HG03342 (cell line): ENCODE data around the gene WDTC1.

ENCODE experiments used
- ATAC-seq: cut with Tn5 transposase; IDR thresholded peaks from one replicate; pipeline ENCODE4 v1.9.1; 2021; ENCODE audit warnings: mild to moderate bottlenecking, moderate library complexity; ENCODE audit not compliant: unreplicated experiment

The WDTC1 gene

GRCh38 chr1:27351541-27352107, 117.2 kb downstream of the WDTC1 start:
- ATAC-seq, result no peak

- no peak for ATAC-seq
These were observed 118.7 kb downstream of the WDTC1 start for GRCh38 chr1:27353166-27353565.

GRCh38 chr1:27353629-27354028, 119.2 kb downstream of the WDTC1 start:
- ATAC-seq, result no peak

- no peak for ATAC-seq
These were observed 121.3 kb downstream of the WDTC1 start for GRCh38 chr1:27355683-27356082.

GRCh38 chr1:27356277-27356618, 121.8 kb downstream of the WDTC1 start:
- no peak for ATAC-seq

GRCh38 chr1:27356619-27357280, 122.3 kb downstream of the WDTC1 start:
- no peak for ATAC-seq

- no peak for ATAC-seq
These were observed 123.0 kb downstream of the WDTC1 start for GRCh38 chr1:27357281-27358037.
